HepG2 (cell line): ENCODE data around the gene SAAL1. TPM values are rescaled to one million over a fixed set of nuclear protein-coding genes. Genes with fewer than 3 reads are reported as not detected.
A peak's percentile ranks its signal among the peaks of the same experiment; 100 is the strongest.

ENCODE experiments used
- ATAC-seq: fragments of 200-7000 bp; cut with Tn5 transposase; 3 replicates; pipeline ENCODE4 v1.9.1; 2020; ENCODE audit warnings: mild to moderate bottlenecking, moderate library complexity
- BruUV-seq: library from RNA; stranded (reverse); fragments of 400-500 nt; replicated peaks from 2 replicates; lab custom pipeline; 2021; lab: Mats Ljungman, UMichigan
- CTCF ChIA-PET: fragments of 300-600 bp; formaldehyde crosslinking; extraction: SDS; loops from one replicate; lab custom pipeline; 2021; ENCODE audit warnings: low total read pairs, inconsistent platforms, low intra/inter-chr PET ratio; lab: Yijun Ruan, JAX
- POLR2A ChIA-PET: fragments of 350-600 bp; sonication (Branson Sonifier 250); formaldehyde crosslinking; loops from one replicate; lab custom pipeline; 2020; ENCODE audit warnings: antibody characterized with exemption, inconsistent platforms; lab: Yijun Ruan, JAX
- DNase-seq: peaks from one replicate; pipeline ENCODE4 v3.0.0-alpha.2; 2015; ENCODE audit warnings: low spot score
- FAIRE-seq: peaks from 3 replicates; lab custom pipeline; 2011; peaks lifted over from hg19 to GRCh38; lab: Jason Lieb, UNC
- H2AFZ ChIP-seq: one replicate; pipeline ENCODE4 v1.6.1; 2011; ENCODE audit warnings: low read length, inconsistent platforms
- H3K27ac ChIP-seq: fragments of 300-600 bp; 3 replicates; pipeline ENCODE4 v1.8.0; 2011; ENCODE audit warnings: mixed run types, mild to moderate bottlenecking, mixed read lengths, low read length, inconsistent platforms; ENCODE audit not compliant: insufficient read depth; ENCODE audit errors: extremely low read length
- H3K27me3 ChIP-seq, 2 experiments: fragments of 200-600 bp in 1 of 2; 2 replicates in 1 of 2; 3 replicates in 1 of 2; pipeline versions ENCODE4 v1.6.0 to v1.8.0; 2011; ENCODE audit warnings: low read length in 2 of 2, mild to moderate bottlenecking in 2 of 2, moderate library complexity in 2 of 2, inconsistent platforms in 1 of 2; ENCODE audit not compliant: insufficient read depth in 2 of 2, control insufficient read depth in 1 of 2
- H3K36me3 ChIP-seq, 2 experiments: fragments of 200-600 bp in 1 of 2; replicated peaks in 1 of 2; 2 replicates in 1 of 2; 3 replicates in 1 of 2; pipeline versions ENCODE4 v1.5.1 to v1.8.0; 2011; ENCODE audit warnings: low read length in 2 of 2, inconsistent platforms in 1 of 2; ENCODE audit not compliant: insufficient read depth in 2 of 2, control insufficient read depth in 1 of 2
- H3K4me1 ChIP-seq: 2 replicates; pipeline ENCODE4 v1.5.1; 2012; ENCODE audit warnings: low read length, inconsistent platforms; ENCODE audit not compliant: insufficient read depth
- H3K4me2 ChIP-seq: 2 replicates; pipeline ENCODE4 v1.6.0; 2011; ENCODE audit warnings: low read depth, low read length, inconsistent platforms
- H3K4me3 ChIP-seq, 3 experiments: fragments of 200-600 bp in 1 of 3; sonication (generic), shearing (Covaris generic) in 1 of 3; replicated peaks in 1 of 3; 2 replicates each; pipeline ENCODE4 v1.5.1; 2011 to 2016; ENCODE audit warnings: low read length in 3 of 3, inconsistent platforms in 2 of 3, low read depth in 2 of 3, mild to moderate bottlenecking in 2 of 3, control low read depth in 1 of 3, mixed read lengths in 1 of 3; ENCODE audit not compliant: insufficient read depth in 1 of 3
- H3K79me2 ChIP-seq: one replicate; pipeline ENCODE4 v1.6.1; 2011; ENCODE audit warnings: low read length, inconsistent platforms; ENCODE audit not compliant: insufficient read depth
- H3K9ac ChIP-seq: 2 replicates; pipeline ENCODE4 v1.6.0; 2011; ENCODE audit warnings: mild to moderate bottlenecking, low read depth, low read length, inconsistent platforms; ENCODE audit not compliant: insufficient read depth
- H3K9me3 ChIP-seq: 2 replicates; pipeline ENCODE4 v1.5.1; 2012; ENCODE audit warnings: mild to moderate bottlenecking, low read length
- H4K20me1 ChIP-seq: 2 replicates; pipeline ENCODE4 v1.6.0; 2011; ENCODE audit warnings: inconsistent platforms, mild to moderate bottlenecking, low read length, moderate library complexity; ENCODE audit not compliant: insufficient read depth
- ARNT ChIP-seq: fragments of 450-650 bp; IDR thresholded peaks from 2 replicates; pipeline ENCODE4 v1.6.1; 2017
- ATF4 ChIP-seq, 2 experiments: fragments of 450-650 bp in 1 of 2; sonication (generic) in 1 of 2; formaldehyde crosslinking; IDR thresholded peaks; 2 replicates each; pipeline versions ENCODE4 v1.5.0 to v1.8.0; 2020 to 2022; ENCODE audit warnings: mild to moderate bottlenecking in 1 of 2, missing genetic modification reagents in 1 of 2
- CCAR2 ChIP-seq: fragments of 200-400 bp; formaldehyde crosslinking; optimal IDR thresholded peaks from 2 replicates; pipeline ENCODE3; 2018; ENCODE audit warnings: low read depth, mild to moderate bottlenecking, low read length, moderate library complexity
- HOXA5 ChIP-seq: sonication (generic); formaldehyde crosslinking; IDR thresholded peaks from 2 replicates; pipeline ENCODE4 v1.4.0; 2020; ENCODE audit warnings: missing genetic modification reagents
- MTERF4 ChIP-seq: sonication (generic); formaldehyde crosslinking; IDR thresholded peaks from 2 replicates; pipeline ENCODE4 v1.8.0; 2023; ENCODE audit warnings: mild to moderate bottlenecking, missing genetic modification reagents
- NFKB2 ChIP-seq: sonication (generic); formaldehyde crosslinking; IDR thresholded peaks from 2 replicates; pipeline ENCODE4 v1.4.0; 2020; ENCODE audit warnings: missing genetic modification reagents, borderline replicate concordance
- PCBP2 ChIP-seq: fragments of 200-400 bp; formaldehyde crosslinking; optimal IDR thresholded peaks from 2 replicates; pipeline ENCODE3; 2018; ENCODE audit warnings: low read length, low read depth; ENCODE audit not compliant: poor library complexity, severe bottlenecking
- REXO4 ChIP-seq: sonication (generic); formaldehyde crosslinking; IDR thresholded peaks from 2 replicates; pipeline ENCODE4 v1.8.0; 2022; ENCODE audit warnings: missing genetic modification reagents, mild to moderate bottlenecking, borderline replicate concordance
- SETDB1 ChIP-seq: sonication (generic); formaldehyde crosslinking; IDR thresholded peaks from 2 replicates; pipeline ENCODE4 v1.5.1; 2020; ENCODE audit warnings: missing genetic modification reagents, mild to moderate bottlenecking, borderline replicate concordance
- SRSF1 ChIP-seq: fragments of 200-400 bp; formaldehyde crosslinking; optimal IDR thresholded peaks from 2 replicates; pipeline ENCODE3; 2017; ENCODE audit warnings: mild to moderate bottlenecking, low read depth, low read length, moderate library complexity
- SUZ12 ChIP-seq: fragments of 150-350 bp; IDR thresholded peaks from 2 replicates; pipeline ENCODE4 v1.6.1; 2014; ENCODE audit warnings: low read depth, low read length
- TBX3 ChIP-seq: fragments of 450-650 bp; IDR thresholded peaks from 2 replicates; pipeline ENCODE4 v1.6.1; 2017; ENCODE audit warnings: antibody characterized with exemption, mild to moderate bottlenecking, inconsistent platforms, borderline replicate concordance
- TCF7 ChIP-seq: sonication (generic); IDR thresholded peaks from 2 replicates; pipeline ENCODE4 v1.6.1; 2016; ENCODE audit warnings: antibody characterized with exemption, low read depth
- ZFP36L2 ChIP-seq: sonication (generic); formaldehyde crosslinking; IDR thresholded peaks from 2 replicates; pipeline ENCODE4 v1.4.0; 2020; ENCODE audit warnings: missing genetic modification reagents
- ZNF224 ChIP-seq: sonication (generic); formaldehyde crosslinking; IDR thresholded peaks from 2 replicates; pipeline ENCODE4 v1.5.0; 2020; ENCODE audit warnings: mild to moderate bottlenecking, missing genetic modification reagents
- ZNF343 ChIP-seq: sonication (generic); formaldehyde crosslinking; IDR thresholded peaks from 2 replicates; pipeline ENCODE4 v1.4.0; 2020; ENCODE audit warnings: mild to moderate bottlenecking, missing genetic modification reagents
- ZNF430 ChIP-seq: sonication (generic); formaldehyde crosslinking; IDR thresholded peaks from 2 replicates; pipeline ENCODE4 v1.9.0; 2021; ENCODE audit warnings: mild to moderate bottlenecking, missing genetic modification reagents
- ZNF549 ChIP-seq: sonication (generic); formaldehyde crosslinking; IDR thresholded peaks from 2 replicates; pipeline ENCODE4 v1.5.0; 2020; ENCODE audit warnings: missing genetic modification reagents
- ZNF629 ChIP-seq: sonication (generic); formaldehyde crosslinking; conservative IDR thresholded peaks from 2 replicates; pipeline ENCODE4 v1.5.0; 2020; ENCODE audit warnings: missing genetic modification reagents
- ZNF770 ChIP-seq: sonication (generic); formaldehyde crosslinking; IDR thresholded peaks from 2 replicates; pipeline ENCODE4 v1.5.0; 2020; ENCODE audit warnings: mild to moderate bottlenecking, missing genetic modification reagents
- ZSCAN31 ChIP-seq: sonication (generic); formaldehyde crosslinking; IDR thresholded peaks from 2 replicates; pipeline ENCODE4 v1.5.0; 2020; ENCODE audit warnings: low read depth, mild to moderate bottlenecking, missing genetic modification reagents
- WGBS: methylation state at CpG from one replicate; pipeline ENCODE4 v1.1.6; 2017; ENCODE audit warnings: low lambda C conversion rate; 5-methylcytosine and 5-hydroxymethylcytosine counted together
- in situ Hi-C: cut with HindIII; loops from 2 replicates; pipeline ENCODE4 v1.10.0; 2017; ENCODE audit warnings: low pct_unique_long_range_greater_than_20kb; ENCODE audit not compliant: extremely low pct_ligation_motif_present
- intact Hi-C: fragments of 100-400 bp; cut with micrococcal nuclease; formaldehyde crosslinking; loops from one replicate; pipeline ENCODE4 v1.10.0; 2022; ENCODE audit not compliant: unreplicated experiment
- polyA plus RNA-seq, 8 experiments: library from polyadenylated mRNA; depleted of rRNA in 3 of 8; stranded (reverse) in 7 of 8; unstranded in 1 of 8; fragments of >200 nt; fragmentation: Illumina TruSeq in 4 of 8; extraction: Trizol in 4 of 8; gene quantifications; 2 replicates each; pipeline versions ENCODE4 v1.2.1 to v1.2.3, GENCODE V29; 2011 to 2016; ENCODE audit warnings: low read depth in 4 of 8, missing spikeins in 1 of 8, mixed read lengths in 1 of 8; ENCODE audit not compliant: insufficient read depth in 1 of 8
- total RNA-seq, 5 experiments: library from RNA; depleted of rRNA; stranded (reverse); fragments of >200 nt; fragmentation: Illumina TruSeq; extraction: Trizol; gene quantifications; 2 replicates each; pipeline ENCODE4 v1.2.3, GENCODE V29; 2016; ENCODE audit warnings: low read depth in 1 of 5

Gene SAAL1
- total and polyA plus RNA-seq, 2 of the 13 experiments (the other 11 are each of a cell fraction or from before 2014, with no cell fraction given), result 16.5 to 46.0 TPM

- H3K27ac ChIP-seq, result peak overlapping the region; percentile 52
- H4K20me1 ChIP-seq, result no peaks in the 10 kb centered on the region
- CTCF ChIA-PET, result interaction anchor here (1.7 kb wide), 1 partner anchor 113 kb away, joined by 16 read pairs; no protein-coding TSS in a partner anchor
- H3K36me3 ChIP-seq, result peaks cover 5 to 18% of the 10 kb centered on the region in 2 experiments; a peak in 3 of 5 replicates
- BruUV-seq, result TSS peak; percentile 63
- no peak; the same call in 2 of the 3 replicates for ATAC-seq
- peaks cover 24% of the 10 kb centered on the region for H3K79me2 ChIP-seq
- peak overlapping the region; percentile 80 for H3K4me2 ChIP-seq
- TF ChIP-seq ARNT (no peak), ZSCAN31 (CRISPR knock-in tag) (no peak), NFKB2 (CRISPR knock-in tag) (no peak), ZNF224 (CRISPR knock-in tag) (0 out of 2 replicates have a peak, but pooled peaks have one; percentile 43), HOXA5 (CRISPR knock-in tag) (no peak), ZNF770 (CRISPR knock-in tag) (peak; percentile 92), TBX3 (no peak), SRSF1 (peak; percentile 1), TCF7 (no peak), ATF4 (CRISPR knock-in tag; IDR thresholded peaks at IDR 0.05) (no peak), ZNF549 (CRISPR knock-in tag) (no peak), CCAR2 (no peak), ZNF629 (CRISPR knock-in tag) (0 out of 2 replicates have a peak, but pooled peaks have one; percentile 14), PCBP2 (no peak), MTERF4 (CRISPR knock-in tag) (no peak), REXO4 (CRISPR knock-in tag) (no peak), ZNF430 (CRISPR knock-in tag) (peak; percentile 1; the same call in 1 of the 2 replicates), SUZ12 (no peak), ZNF343 (no peak), SETDB1 (CRISPR knock-in tag) (no peak), ZFP36L2 (no peak)
- TF ChIP-seq, all 625 proteins: peak for 5
- FAIRE-seq, result no peak
- H3K9ac ChIP-seq, result peak overlapping the region; percentile 84
- H3K27me3 ChIP-seq, result no peaks in the 10 kb centered on the region; a peak in 1 of 5 replicates
- 14% methylated on average over 29 of the region's 29 CpGs for whole genome bisulfite sequencing
- POLR2A ChIA-PET, result interaction anchor here (0.7 to 1.4 kb wide), 3 partner anchors 92 to 118 kb away, joined by 3 to 5 read pairs (median 4); partner anchors contain the start of gene SERGEF
- intact Hi-C loops, result loop anchor here (10.0 kb wide), 1 partner anchor 340 kb away; no protein-coding TSS in a partner anchor
- in situ Hi-C loops, result loop anchor here (5.0 kb wide), 1 partner anchor 93 kb away; the partner anchor contains the start of gene SERGEF
- H3K9me3 ChIP-seq, result no peaks in the 10 kb centered on the region
- no peak for DNase-seq
- peak overlapping the region; percentile 85 to 98 (median 96) for H3K4me3 ChIP-seq
- H3K4me1 ChIP-seq, result peaks cover 21% of the 10 kb centered on the region
- H2AFZ ChIP-seq, result no peak overlapping the region
Observed at GRCh38 chr11:18105086-18105801, 638 bp downstream of the SAAL1 start.
